Liver (tissue), 9 donors: ENCODE results near the gene RBM33. TPM values are rescaled to one million over a fixed set of nuclear protein-coding genes. Genes with fewer than 3 reads are reported as not detected.

Source experiments
- DNase-seq: peaks from one replicate; pipeline ENCODE4 v3.0.0-alpha.2; 2017; ENCODE audit warnings: low spot score
- H3K27ac ChIP-seq, 2 donors: one replicate each; pipeline ENCODE4 v1.7.0; 2013; ENCODE audit warnings: inconsistent platforms in 2 of 2, low read length in 2 of 2, control low read depth in 1 of 2, low read depth in 1 of 2, mild to moderate bottlenecking in 1 of 2
- H3K27me3 ChIP-seq, 4 donors: one replicate each; pipeline versions ENCODE4 v1.6.1 to v1.7.0; 2013; ENCODE audit warnings: low read length in 3 of 4, inconsistent platforms in 1 of 4, mild to moderate bottlenecking in 1 of 4, moderate library complexity in 1 of 4; ENCODE audit not compliant: control insufficient read depth in 4 of 4, insufficient read depth in 4 of 4
- H3K36me3 ChIP-seq, 4 donors: one replicate each; pipeline versions ENCODE4 v1.6.1 to v1.7.0; 2013; ENCODE audit warnings: low read length in 3 of 4, mild to moderate bottlenecking in 3 of 4, low read depth in 1 of 4, moderate library complexity in 1 of 4; ENCODE audit not compliant: control insufficient read depth in 4 of 4, insufficient read depth in 3 of 4
- H3K4me1 ChIP-seq, 4 donors: one replicate each; pipeline versions ENCODE4 v1.6.1 to v1.7.0; 2013; ENCODE audit warnings: low read length in 3 of 4, mild to moderate bottlenecking in 3 of 4, moderate library complexity in 1 of 4; ENCODE audit not compliant: control insufficient read depth in 4 of 4, insufficient read depth in 4 of 4
- H3K4me3 ChIP-seq, 3 donors: one replicate each; pipeline versions ENCODE4 v1.6.1 to v1.7.0; 2013; ENCODE audit warnings: low read length in 3 of 3, control low read depth in 1 of 3, low read depth in 1 of 3, mild to moderate bottlenecking in 1 of 3
- H3K9ac ChIP-seq, 2 donors: one replicate each; pipeline ENCODE4 v1.7.0; 2013; ENCODE audit warnings: low read length in 2 of 2, mild to moderate bottlenecking in 2 of 2, moderate library complexity in 2 of 2, control low read depth in 1 of 2, low read depth in 1 of 2
- H3K9me3 ChIP-seq, 4 donors: one replicate each; pipeline versions ENCODE4 v1.6.1 to v1.7.0; 2013; ENCODE audit warnings: low read length in 3 of 4; ENCODE audit not compliant: control insufficient read depth in 4 of 4
- ATF3 ChIP-seq: IDR thresholded peaks from 2 replicates; pipeline ENCODE4 v1.6.1; 2016; ENCODE audit warnings: antibody characterized with exemption
- CTCF ChIP-seq: fragments of 150-350 bp; IDR thresholded peaks from 2 replicates; pipeline ENCODE4 v1.5.1; 2017; ENCODE audit warnings: improper control_type of control experiment, low read depth, low read length; ENCODE audit not compliant: missing input control
- EGR1 ChIP-seq, 2 donors: IDR thresholded peaks; 2 replicates each; pipeline ENCODE4 v1.6.1; 2016 to 2018; ENCODE audit warnings: antibody characterized with exemption in 2 of 2, low read depth in 2 of 2
- FOXA1 ChIP-seq: IDR thresholded peaks from 2 replicates; pipeline ENCODE4 v1.6.1; 2016; ENCODE audit warnings: antibody characterized with exemption
- FOXA2 ChIP-seq: IDR thresholded peaks from 2 replicates; pipeline ENCODE4 v1.6.1; 2016; ENCODE audit warnings: antibody characterized with exemption
- GABPA ChIP-seq, 2 donors: IDR thresholded peaks in 1 of 2; conservative IDR thresholded peaks in 1 of 2; 2 replicates each; pipeline ENCODE4 v1.6.1; 2016; ENCODE audit warnings: antibody characterized with exemption in 2 of 2, mild to moderate bottlenecking in 1 of 2, moderate library complexity in 1 of 2
- HNF4A ChIP-seq, 2 donors: conservative IDR thresholded peaks; 2 replicates each; pipeline ENCODE4 v1.6.1; 2016; ENCODE audit warnings: antibody characterized with exemption in 2 of 2, mild to moderate bottlenecking in 2 of 2
- HNF4G ChIP-seq: IDR thresholded peaks from 2 replicates; pipeline ENCODE4 v1.6.1; 2016; ENCODE audit warnings: antibody characterized with exemption
- JUND ChIP-seq, 2 donors: IDR thresholded peaks; 2 replicates each; pipeline ENCODE4 v1.6.1; 2016; ENCODE audit warnings: antibody characterized with exemption in 2 of 2
- MAX ChIP-seq: IDR thresholded peaks from 2 replicates; pipeline ENCODE4 v1.6.1; 2016; ENCODE audit warnings: antibody characterized with exemption
- RAD21 ChIP-seq, 2 donors: IDR thresholded peaks; 2 replicates each; pipeline ENCODE4 v1.6.1; 2016; ENCODE audit warnings: antibody characterized with exemption in 2 of 2, mild to moderate bottlenecking in 2 of 2
- RXRA ChIP-seq, 2 donors: IDR thresholded peaks; 2 replicates each; pipeline ENCODE4 v1.6.1; 2017 to 2018; ENCODE audit warnings: antibody characterized with exemption in 2 of 2, mild to moderate bottlenecking in 1 of 2
- SP1 ChIP-seq: IDR thresholded peaks from 2 replicates; pipeline ENCODE4 v1.6.1; 2018; ENCODE audit warnings: antibody characterized with exemption, mild to moderate bottlenecking
- TAF1 ChIP-seq: conservative IDR thresholded peaks from 2 replicates; pipeline ENCODE4 v1.6.1; 2016; ENCODE audit warnings: antibody characterized with exemption, mild to moderate bottlenecking
- YY1 ChIP-seq: IDR thresholded peaks from 2 replicates; pipeline ENCODE4 v1.6.1; 2016; ENCODE audit warnings: antibody characterized with exemption, mild to moderate bottlenecking
- WGBS: extraction: QIAGEN DNeasy Blood & Tissue Kit; methylation state at CpG from one replicate; pipeline ENCODE4 v1.1.7; 2013; 5-methylcytosine and 5-hydroxymethylcytosine counted together
- polyA plus RNA-seq, 2 donors: library from polyadenylated mRNA; stranded (reverse) in 1 of 2; unstranded in 1 of 2; fragments of 200-250 nt in 1 of 2; fragments of >200 nt in 1 of 2; fragmentation: Nextera tagmentation in 1 of 2; extraction: Ambion mirVana in 1 of 2; gene quantifications; one replicate each; pipeline versions ENCODE4 v1.2.1 to v1.2.3, GENCODE V29; 2013 to 2015
- total RNA-seq, 2 donors: library from RNA; depleted of rRNA; stranded (reverse); fragments of >200 nt; gene quantifications; one replicate each; pipeline ENCODE4 v1.2.3, GENCODE V29; 2014
- TF ChIP-seq, protein P1 (sequence below): IDR thresholded peaks from 2 replicates; pipeline ENCODE4 v1.6.1; 2016; ENCODE audit warnings: antibody characterized with exemption
- TF ChIP-seq, protein P2 (sequence below): IDR thresholded peaks from 2 replicates; pipeline ENCODE4 v1.6.1; 2016; ENCODE audit warnings: antibody characterized with exemption, mild to moderate bottlenecking
- donor health status: healthy.
- donor health status: healthy.
- donor health status: healthy.
- donor health status: healthy.
- donor health status: healthy.

Gene RBM33
- total and polyA plus RNA-seq, 4 donors = 7.8 to 48.9 (median 28.2) TPM

DNA sequence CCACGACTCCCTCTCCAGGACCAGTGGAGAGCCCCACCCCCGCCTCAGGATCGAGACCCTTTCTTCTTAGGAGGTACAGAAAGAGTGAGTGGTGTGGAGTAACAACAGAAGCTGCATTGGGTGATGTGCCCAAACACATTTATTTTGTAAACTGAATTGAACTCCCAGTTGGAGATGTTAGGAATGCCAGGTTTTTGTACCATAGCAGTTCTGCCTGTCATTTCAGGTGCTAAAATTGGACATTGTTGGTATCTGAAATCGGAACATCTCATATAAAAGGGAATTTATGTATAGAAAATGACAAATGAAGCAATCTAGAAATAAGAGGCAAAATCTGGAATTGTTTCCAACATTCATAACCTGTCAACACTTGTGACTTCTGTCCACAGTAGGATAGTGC, 93.1 kb downstream of the RBM33 start:
- H3K27ac ChIP-seq = no peak overlapping the region
- no peak for DNase-seq
- no peak overlapping the region for H3K4me3 ChIP-seq
- 85% methylated on average over 4 of the region's 4 CpGs for WGBS
- H3K4me1 ChIP-seq = peaks cover 0 to 10% (median 3%) of the 10 kb centered on the region in 4 donors
- no peaks in the 10 kb centered on the region for H3K27me3 ChIP-seq
- peaks cover 6 to 48% (median 34%) of the 10 kb centered on the region in 4 donors for H3K36me3 ChIP-seq
- H3K9me3 ChIP-seq = no peaks in the 10 kb centered on the region
- no peak overlapping the region for H3K9ac ChIP-seq
- TF ChIP-seq TAF1 = no peak
- TF ChIP-seq SP1 = no peak
- no peak for TF ChIP-seq ATF3
- TF ChIP-seq FOXA1 = no peak
- TF ChIP-seq HNF4A (conservative IDR thresholded peaks at IDR 0.05) = no peak
- TF ChIP-seq, protein P1, sequence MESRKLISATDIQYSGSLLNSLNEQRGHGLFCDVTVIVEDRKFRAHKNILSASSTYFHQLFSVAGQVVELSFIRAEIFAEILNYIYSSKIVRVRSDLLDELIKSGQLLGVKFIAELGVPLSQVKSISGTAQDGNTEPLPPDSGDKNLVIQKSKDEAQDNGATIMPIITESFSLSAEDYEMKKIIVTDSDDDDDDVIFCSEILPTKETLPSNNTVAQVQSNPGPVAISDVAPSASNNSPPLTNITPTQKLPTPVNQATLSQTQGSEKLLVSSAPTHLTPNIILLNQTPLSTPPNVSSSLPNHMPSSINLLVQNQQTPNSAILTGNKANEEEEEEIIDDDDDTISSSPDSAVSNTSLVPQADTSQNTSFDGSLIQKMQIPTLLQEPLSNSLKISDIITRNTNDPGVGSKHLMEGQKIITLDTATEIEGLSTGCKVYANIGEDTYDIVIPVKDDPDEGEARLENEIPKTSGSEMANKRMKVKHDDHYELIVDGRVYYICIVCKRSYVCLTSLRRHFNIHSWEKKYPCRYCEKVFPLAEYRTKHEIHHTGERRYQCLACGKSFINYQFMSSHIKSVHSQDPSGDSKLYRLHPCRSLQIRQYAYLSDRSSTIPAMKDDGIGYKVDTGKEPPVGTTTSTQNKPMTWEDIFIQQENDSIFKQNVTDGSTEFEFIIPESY = no peak
- TF ChIP-seq JUND (IDR thresholded peaks at IDR 0.05) = no peak
- TF ChIP-seq YY1 = no peak
- TF ChIP-seq HNF4G = no peak
- no peak for TF ChIP-seq GABPA (IDR thresholded peaks at IDR 0.05 in 1 of 2, conservative IDR thresholded peaks at IDR 0.05 in 1 of 2)
- TF ChIP-seq MAX = no peak
- TF ChIP-seq FOXA2 = no peak
- TF ChIP-seq EGR1 (IDR thresholded peaks at IDR 0.05; ENCODE audit: low read depth in 2 of 2) = no peak
- no peak for TF ChIP-seq CTCF

GRCh38 chr7:155738104-155738503, 93.6 kb downstream of the RBM33 start:
- H3K36me3 ChIP-seq = peaks cover 6 to 53% (median 37%) of the 10 kb centered on the region in 4 donors
- H3K4me1 ChIP-seq = peaks cover 0 to 10% (median 2%) of the 10 kb centered on the region in 4 donors
- H3K9me3 ChIP-seq = no peaks in the 10 kb centered on the region
- H3K27ac ChIP-seq = no peak overlapping the region
- no peak overlapping the region for H3K9ac ChIP-seq
- no peak for TF ChIP-seq RAD21 (IDR thresholded peaks at IDR 0.05)
- no peak for TF ChIP-seq RXRA (IDR thresholded peaks at IDR 0.05)
- no peak for TF ChIP-seq JUND (IDR thresholded peaks at IDR 0.05)
- TF ChIP-seq FOXA2 = no peak
- TF ChIP-seq, protein P2, sequence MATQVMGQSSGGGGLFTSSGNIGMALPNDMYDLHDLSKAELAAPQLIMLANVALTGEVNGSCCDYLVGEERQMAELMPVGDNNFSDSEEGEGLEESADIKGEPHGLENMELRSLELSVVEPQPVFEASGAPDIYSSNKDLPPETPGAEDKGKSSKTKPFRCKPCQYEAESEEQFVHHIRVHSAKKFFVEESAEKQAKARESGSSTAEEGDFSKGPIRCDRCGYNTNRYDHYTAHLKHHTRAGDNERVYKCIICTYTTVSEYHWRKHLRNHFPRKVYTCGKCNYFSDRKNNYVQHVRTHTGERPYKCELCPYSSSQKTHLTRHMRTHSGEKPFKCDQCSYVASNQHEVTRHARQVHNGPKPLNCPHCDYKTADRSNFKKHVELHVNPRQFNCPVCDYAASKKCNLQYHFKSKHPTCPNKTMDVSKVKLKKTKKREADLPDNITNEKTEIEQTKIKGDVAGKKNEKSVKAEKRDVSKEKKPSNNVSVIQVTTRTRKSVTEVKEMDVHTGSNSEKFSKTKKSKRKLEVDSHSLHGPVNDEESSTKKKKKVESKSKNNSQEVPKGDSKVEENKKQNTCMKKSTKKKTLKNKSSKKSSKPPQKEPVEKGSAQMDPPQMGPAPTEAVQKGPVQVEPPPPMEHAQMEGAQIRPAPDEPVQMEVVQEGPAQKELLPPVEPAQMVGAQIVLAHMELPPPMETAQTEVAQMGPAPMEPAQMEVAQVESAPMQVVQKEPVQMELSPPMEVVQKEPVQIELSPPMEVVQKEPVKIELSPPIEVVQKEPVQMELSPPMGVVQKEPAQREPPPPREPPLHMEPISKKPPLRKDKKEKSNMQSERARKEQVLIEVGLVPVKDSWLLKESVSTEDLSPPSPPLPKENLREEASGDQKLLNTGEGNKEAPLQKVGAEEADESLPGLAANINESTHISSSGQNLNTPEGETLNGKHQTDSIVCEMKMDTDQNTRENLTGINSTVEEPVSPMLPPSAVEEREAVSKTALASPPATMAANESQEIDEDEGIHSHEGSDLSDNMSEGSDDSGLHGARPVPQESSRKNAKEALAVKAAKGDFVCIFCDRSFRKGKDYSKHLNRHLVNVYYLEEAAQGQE = no peak
- TF ChIP-seq EGR1 (IDR thresholded peaks at IDR 0.05; ENCODE audit: low read depth in 2 of 2) = no peak
- TF ChIP-seq TAF1 = no peak
- TF ChIP-seq YY1 = no peak
- H3K4me3 ChIP-seq = no peak overlapping the region
- 72% methylated on average over 10 of the region's 10 CpGs for WGBS
- no peak for DNase-seq
- no peaks in the 10 kb centered on the region for H3K27me3 ChIP-seq
